Muscle layer of duodenum (tissue), 2 donors: ENCODE results near the gene CCDC127.
"Not testable (repeated sequence)": the region's sequence is repeated elsewhere in the genome, so short reads cannot be mapped to it uniquely, and the experiment has no call there.

Source experiments
- H3K27ac ChIP-seq: one replicate; pipeline ENCODE4 v1.7.0; 2013; ENCODE audit warnings: mild to moderate bottlenecking, low read length
- H3K27me3 ChIP-seq: one replicate; pipeline ENCODE4 v1.7.0; 2013; ENCODE audit warnings: low read depth, mild to moderate bottlenecking, control low read depth, low read length
- H3K36me3 ChIP-seq, 2 donors: one replicate each; pipeline ENCODE4 v1.7.0; 2013; ENCODE audit warnings: low read length in 2 of 2, control low read depth in 1 of 2, mild to moderate bottlenecking in 1 of 2; ENCODE audit not compliant: insufficient read depth in 2 of 2, control insufficient read depth in 1 of 2
- H3K4me1 ChIP-seq, 2 donors: one replicate each; pipeline ENCODE4 v1.7.0; 2013; ENCODE audit warnings: low read length in 2 of 2, mild to moderate bottlenecking in 2 of 2, control low read depth in 1 of 2, moderate library complexity in 1 of 2; ENCODE audit not compliant: insufficient read depth in 2 of 2, control insufficient read depth in 1 of 2
- H3K4me3 ChIP-seq, 2 donors: one replicate each; pipeline ENCODE4 v1.7.0; 2013; ENCODE audit warnings: low read length in 2 of 2, low read depth in 1 of 2, mild to moderate bottlenecking in 1 of 2
- H3K9me3 ChIP-seq, 2 donors: one replicate each; pipeline ENCODE4 v1.7.0; 2013; ENCODE audit warnings: low read length in 2 of 2, control low read depth in 1 of 2, mild to moderate bottlenecking in 1 of 2; ENCODE audit not compliant: control insufficient read depth in 1 of 2
- donor health status: healthy.

Gene CCDC127

DNA sequence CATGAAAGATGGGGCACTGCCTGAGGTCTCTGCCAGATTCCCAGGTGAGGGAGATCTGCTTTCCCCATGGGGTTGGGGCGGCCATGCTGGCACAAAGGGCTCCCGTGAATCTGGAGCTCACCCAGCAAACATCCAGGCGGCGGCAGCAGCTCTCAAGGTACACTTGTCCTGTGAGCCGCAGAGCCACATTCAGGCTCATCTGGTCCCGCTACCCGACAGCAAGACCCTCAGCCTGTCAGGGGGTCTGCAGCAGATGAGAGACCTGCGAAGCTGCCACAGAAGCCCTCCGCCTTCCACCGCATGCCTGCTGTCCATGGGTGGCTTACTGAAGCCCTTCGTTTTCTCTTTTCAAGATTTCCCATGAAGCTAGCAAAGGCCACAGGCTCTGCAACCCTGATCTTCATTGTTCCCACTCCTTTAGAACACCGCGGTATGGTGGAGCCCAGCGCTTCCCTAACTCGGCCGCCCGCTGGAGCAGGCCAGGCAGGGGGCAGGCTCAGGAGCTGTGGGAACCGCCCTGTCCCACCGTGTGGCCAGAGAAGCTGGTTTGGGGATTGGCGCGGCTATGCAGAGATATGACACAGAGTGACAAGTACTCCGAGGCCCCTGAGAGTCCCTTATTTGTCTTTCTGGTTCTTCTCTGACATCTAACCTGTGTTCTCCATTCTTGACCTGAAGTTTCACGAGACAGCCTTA lies 17.9 kb downstream of the CCDC127 start:
- Histone ChIP-seq H3K27ac (no peak overlapping the region), H3K4me1 (no peaks in the 10 kb centered on the region), H3K4me3 (no peak overlapping the region), H3K9me3 (no peaks in the 10 kb centered on the region), H3K36me3 (peaks cover 13 to 25% of the 10 kb centered on the region in 2 donors), H3K27me3 (no peaks in the 10 kb centered on the region)

DNA sequence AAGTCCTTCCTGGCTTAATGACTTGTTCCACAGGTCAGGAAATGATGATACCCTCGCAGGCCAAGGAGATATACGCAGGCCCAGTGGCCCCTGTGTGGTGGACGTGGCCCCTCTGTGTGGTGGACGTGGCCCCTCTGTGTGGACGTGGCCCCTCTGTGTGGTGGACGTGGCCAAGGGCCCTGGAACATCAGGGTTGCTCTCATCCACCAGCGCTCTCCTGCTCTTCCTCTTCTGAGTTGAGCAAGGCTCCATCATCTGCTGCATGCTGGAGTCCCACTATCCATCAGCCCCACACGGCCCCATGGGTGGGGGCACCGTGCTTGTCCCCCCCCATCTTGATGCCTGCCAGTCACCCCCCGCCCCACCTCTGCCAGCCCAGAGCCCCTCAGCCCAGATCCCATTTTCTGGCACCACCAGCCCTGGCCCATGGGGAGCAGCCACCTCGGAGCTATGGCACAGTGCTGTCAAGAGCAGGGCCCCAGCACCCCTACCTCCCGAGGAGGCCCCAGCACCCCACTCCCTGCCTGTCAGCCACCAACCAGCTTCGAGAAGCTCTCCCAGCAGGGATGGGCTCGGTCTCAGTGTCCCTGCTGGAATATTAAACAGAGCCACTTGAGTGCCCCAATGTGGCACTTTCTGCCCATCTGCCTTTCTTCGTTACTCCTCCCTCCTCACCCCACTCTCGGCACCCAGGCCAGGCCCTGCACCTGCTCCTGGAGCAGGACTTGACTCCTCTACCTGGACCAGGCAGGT lies 18.6 kb downstream of the CCDC127 start:
- Histone ChIP-seq H3K36me3 (peaks cover 5 to 18% of the 10 kb centered on the region in 2 donors), H3K4me1 (no peaks in the 10 kb centered on the region), H3K27me3 (no peaks in the 10 kb centered on the region), H3K9me3 (no peaks in the 10 kb centered on the region), H3K27ac (no peak overlapping the region), H3K4me3 (no peak overlapping the region)

DNA sequence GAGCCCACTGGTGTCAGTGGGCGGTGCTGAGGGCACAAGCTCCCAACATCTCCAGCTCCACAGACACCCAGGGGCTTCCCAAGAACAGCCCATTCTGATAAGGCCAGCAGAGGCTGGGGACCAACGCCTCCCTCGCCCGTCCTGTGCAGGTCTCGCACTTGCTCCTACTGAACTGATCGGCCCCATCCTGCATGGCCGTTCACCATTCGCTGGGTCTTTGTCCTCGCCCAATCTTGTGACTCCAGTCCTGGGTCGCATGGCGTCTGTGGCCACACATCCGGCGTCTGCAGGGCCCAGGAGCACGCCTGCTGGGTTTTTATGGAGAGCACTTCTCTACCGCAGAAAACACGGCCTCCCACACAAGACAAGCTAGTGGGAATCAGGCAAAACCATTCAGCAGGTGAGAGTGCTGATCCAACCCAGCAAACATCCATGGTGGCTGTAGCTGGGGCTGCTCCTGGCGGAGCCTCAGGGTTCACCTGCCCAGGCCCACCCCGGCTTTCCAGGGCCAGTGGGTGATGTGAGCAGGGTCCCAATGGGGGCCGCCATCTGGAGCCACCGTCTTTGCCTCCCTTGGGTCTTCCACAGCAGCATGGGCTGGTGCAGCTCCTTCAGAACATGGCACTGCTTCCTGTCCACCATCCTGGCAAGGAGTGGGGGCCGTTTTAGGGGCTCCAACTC lies 19.3 kb downstream of the CCDC127 start:
- Histone ChIP-seq H3K36me3 (peaks cover 2 to 11% of the 10 kb centered on the region in 2 donors), H3K27ac (no peak overlapping the region), H3K27me3 (no peaks in the 10 kb centered on the region), H3K4me1 (no peaks in the 10 kb centered on the region), H3K9me3 (no peaks in the 10 kb centered on the region), H3K4me3 (no peak overlapping the region)

DNA sequence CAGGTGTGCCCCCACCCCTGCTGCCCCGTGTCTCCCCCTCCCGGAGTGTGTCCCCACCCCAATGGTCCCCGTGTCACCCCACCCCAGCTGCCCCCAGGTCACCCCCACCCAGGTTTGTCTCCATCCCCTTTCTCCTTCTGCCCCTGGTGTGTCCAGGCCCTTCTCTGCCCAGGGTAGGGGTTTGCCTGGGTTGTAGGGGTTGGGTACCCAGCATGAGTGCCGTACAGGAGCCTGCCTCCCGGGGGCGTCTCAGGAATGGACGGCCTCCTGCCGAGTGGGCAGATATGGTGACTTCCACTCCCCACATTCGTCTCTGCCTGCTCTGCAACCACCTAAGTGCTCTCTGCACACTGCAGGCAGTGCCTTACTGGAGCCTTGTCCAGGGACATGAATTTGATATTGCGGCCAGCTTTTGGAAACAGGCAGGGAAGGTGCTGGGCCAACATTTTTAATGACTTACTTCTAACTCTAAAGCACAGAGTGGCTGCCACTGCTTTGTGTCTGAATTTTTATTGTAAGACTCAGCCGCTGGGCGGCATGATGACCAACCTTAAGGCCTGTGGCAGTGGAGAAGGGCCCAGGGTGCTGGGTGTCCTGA lies 20.0 kb downstream of the CCDC127 start:
- no peak overlapping the region for H3K27ac ChIP-seq
- no peak overlapping the region for H3K4me3 ChIP-seq

DNA sequence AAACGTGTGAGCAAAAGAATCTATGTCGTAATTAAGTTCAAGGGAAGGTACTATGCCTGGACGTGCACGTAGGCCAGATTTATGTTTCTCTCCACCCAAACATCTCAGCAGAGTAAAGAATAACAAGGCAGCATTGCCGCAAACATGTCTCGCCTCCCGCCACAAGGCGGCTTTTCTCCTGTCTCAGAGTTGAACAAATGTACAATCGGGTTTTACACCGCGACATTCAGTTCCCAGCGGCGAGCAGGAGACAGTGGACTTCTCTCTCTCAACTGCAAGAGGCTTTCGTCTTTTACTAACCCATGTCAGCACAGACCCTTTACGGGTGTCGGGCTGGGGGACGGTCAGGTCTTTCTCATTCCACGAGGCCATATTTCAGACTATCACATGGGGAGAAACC lies 20.9 kb downstream of the CCDC127 start:
- not testable (repeated sequence) for H3K9me3 ChIP-seq, H3K27ac ChIP-seq, H3K36me3 ChIP-seq, H3K4me3 ChIP-seq, H3K4me1 ChIP-seq, H3K27me3 ChIP-seq

More for the DNA sequence above, 20.0 kb downstream of the CCDC127 start:
- Histone ChIP-seq H3K36me3 (peaks cover 0 to 6% of the 10 kb centered on the region in 2 donors), H3K27me3 (no peaks in the 10 kb centered on the region), H3K4me1 (no peaks in the 10 kb centered on the region), H3K9me3 (no peaks in the 10 kb centered on the region)

DNA sequence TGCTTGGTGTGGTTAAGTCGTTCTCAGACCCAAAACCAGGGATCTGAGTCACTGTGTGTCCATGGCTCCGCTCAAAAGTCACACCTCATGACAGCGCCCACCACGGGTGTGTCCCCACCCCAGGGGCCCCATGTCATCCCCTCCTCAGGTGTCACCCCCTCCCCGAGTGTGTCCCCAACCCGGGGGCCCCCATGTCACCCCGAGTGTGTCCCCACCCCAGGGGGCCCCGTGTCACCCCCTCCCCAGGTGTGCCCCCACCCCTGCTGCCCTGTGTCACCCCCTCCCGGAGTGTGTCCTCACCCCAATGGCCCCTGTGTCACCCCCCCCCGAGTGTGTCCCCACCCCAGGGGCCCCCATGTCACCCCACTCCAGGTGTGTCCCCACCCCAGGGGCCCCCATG lies 21.6 kb downstream of the CCDC127 start:
- Histone ChIP-seq H3K27me3 (no peaks in the 10 kb centered on the region), H3K4me3 (no peak overlapping the region), H3K4me1 (peaks cover 0 to 5% of the 10 kb centered on the region in 2 donors), H3K36me3 (peaks cover 0 to 6% of the 10 kb centered on the region in 2 donors), H3K9me3 (no peaks in the 10 kb centered on the region), H3K27ac (no peak overlapping the region)

DNA sequence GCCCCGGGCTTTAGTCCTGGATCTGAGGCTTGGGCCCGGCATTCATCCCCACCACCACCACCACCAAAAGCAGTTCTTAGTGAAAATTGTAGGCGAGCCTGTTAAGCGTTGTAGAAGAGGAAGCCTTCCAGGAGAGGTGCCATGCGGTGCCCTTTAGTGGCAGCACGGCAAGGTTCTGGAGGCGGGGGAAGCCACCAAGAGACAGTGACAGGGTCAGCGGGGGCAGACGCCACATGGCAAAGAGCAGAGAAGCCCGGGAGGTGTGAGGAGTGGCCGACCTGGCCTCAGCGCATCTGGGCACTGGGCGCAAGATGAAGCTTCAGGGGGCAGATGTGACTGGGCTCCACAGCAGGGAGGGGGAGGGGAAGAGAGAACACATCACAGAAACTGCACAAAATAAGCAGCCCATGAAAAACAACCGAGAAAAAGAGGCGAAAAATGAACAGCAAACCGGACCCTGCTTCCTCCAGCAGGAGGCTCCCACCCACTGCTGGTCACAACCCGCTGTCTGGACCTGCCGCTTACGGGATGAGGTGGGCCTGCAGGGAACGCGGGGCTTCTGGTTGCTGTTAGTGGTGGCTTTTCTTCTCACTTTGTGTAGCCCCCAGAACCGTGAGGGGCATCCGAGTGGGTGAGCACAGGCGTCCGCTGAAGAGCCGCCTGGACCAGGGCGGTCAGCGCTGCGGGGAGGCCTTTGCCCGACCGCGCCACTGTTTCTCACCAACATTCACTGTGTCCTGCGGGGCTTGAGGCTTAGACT lies 22.4 kb downstream of the CCDC127 start:
- H3K27ac ChIP-seq, result no peak overlapping the region
- peaks cover 0 to 6% of the 10 kb centered on the region in 2 donors for H3K36me3 ChIP-seq
- H3K4me3 ChIP-seq, result no peak overlapping the region
- peaks cover 0 to 6% of the 10 kb centered on the region in 2 donors for H3K4me1 ChIP-seq
- H3K9me3 ChIP-seq, result no peaks in the 10 kb centered on the region
- no peaks in the 10 kb centered on the region for H3K27me3 ChIP-seq

DNA sequence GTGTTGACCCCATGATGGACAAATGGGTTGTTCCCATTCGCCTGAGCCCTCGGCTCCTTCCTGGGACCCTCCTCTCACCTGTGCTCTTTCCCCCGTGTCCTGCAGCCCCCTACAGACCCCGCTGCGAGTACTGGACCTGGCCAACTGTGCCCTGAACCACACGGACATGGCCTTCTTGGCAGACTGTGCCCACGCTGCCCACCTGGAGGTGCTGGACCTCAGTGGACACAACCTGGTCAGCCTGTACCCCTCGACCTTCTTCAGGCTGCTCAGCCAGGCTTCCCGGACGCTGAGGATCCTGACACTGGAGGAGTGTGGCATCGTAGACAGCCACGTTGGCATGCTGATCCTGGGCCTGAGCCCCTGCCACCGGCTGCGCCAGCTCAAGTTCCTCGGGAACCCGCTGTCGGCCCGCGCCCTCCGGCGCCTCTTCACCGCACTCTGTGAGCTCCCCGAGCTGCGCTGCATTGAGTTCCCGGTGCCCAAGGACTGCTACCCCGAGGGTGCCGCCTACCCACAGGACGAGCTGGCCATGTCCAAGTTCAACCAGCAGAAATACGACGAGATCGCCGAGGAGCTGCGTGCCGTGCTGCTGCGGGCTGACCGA lies 23.2 kb downstream of the CCDC127 start:
- Histone ChIP-seq H3K4me3 (no peak overlapping the region), H3K36me3 (peaks cover 0 to 6% of the 10 kb centered on the region in 2 donors), H3K4me1 (peaks cover 0 to 6% of the 10 kb centered on the region in 2 donors), H3K27ac (no peak overlapping the region), H3K9me3 (no peaks in the 10 kb centered on the region), H3K27me3 (no peaks in the 10 kb centered on the region)

DNA sequence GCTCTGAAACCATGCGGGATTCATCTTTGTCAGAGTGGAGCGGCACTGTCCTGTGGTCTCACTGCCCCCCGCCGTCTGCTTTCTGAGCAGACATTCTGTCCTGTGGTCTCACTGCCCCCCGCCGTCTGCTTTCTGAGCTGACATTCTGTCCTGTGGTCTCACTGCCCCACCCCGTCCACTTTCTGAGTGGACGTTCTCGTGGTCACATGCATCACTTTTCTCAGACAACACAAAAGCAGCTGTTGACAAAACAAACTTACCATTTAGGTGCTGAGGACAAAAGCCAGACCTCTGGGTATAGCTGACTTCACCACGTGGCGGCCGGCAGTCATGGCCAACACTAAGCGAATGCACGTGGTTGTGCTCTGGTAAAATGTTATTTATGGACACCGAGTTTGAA lies 23.9 kb downstream of the CCDC127 start:
- Histone ChIP-seq H3K4me3 (no peak overlapping the region), H3K27me3 (no peaks in the 10 kb centered on the region), H3K4me1 (peaks cover 0 to 6% of the 10 kb centered on the region in 2 donors), H3K9me3 (no peaks in the 10 kb centered on the region), H3K27ac (no peak overlapping the region), H3K36me3 (peaks cover 0 to 6% of the 10 kb centered on the region in 2 donors)

DNA sequence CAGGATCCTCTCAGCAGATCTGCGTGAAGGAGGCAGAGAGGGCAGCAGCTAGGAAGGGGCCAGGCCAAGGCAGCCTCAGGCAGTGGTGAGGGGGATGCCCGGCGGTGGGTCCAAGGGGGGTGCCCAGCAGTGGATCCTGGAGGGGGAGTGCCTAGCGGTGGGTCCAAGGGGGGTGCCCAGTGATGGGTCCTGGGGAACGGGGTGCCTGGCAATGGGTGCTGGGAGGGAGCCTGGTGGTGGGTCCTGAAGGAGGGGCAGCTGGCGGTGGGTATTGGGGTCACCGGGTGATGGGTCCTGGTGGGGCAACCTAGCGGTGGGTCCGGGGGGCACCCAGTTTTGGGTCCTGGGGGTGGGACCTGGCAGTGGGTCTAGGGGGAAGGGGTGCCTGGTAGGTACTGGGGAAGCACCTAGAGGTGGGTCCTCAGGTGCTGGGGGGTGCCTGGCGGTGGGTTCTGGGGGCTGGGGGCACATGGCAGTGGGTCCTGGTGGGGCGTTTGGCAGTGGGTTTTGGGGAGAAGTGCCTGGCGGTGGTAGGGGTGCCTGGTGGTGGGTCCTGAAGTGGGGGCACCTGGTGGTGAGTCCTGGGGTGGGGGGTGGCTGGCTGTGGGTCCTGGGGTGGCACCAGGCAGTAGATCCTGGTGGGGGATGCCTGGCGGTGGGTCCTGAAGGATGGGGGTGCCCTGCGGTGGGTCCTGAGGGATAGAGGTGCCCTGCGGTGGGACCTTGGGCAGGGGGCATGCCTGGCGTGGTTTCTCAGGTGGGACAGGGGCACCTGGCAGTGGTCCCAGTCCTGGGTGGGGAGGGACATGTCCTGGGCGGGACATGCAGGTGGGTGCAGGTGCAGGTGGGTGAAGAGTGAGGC lies 24.8 kb downstream of the CCDC127 start:
- no peaks in the 10 kb centered on the region for H3K27me3 ChIP-seq
- no peaks in the 10 kb centered on the region for H3K36me3 ChIP-seq
- H3K4me3 ChIP-seq, result no peak overlapping the region
- peaks cover 0 to 8% of the 10 kb centered on the region in 2 donors for H3K4me1 ChIP-seq
- no peaks in the 10 kb centered on the region for H3K9me3 ChIP-seq
- no peak overlapping the region for H3K27ac ChIP-seq
